ENCODE measurements around the gene CRHR1.

The CRHR1 gene

DNA sequence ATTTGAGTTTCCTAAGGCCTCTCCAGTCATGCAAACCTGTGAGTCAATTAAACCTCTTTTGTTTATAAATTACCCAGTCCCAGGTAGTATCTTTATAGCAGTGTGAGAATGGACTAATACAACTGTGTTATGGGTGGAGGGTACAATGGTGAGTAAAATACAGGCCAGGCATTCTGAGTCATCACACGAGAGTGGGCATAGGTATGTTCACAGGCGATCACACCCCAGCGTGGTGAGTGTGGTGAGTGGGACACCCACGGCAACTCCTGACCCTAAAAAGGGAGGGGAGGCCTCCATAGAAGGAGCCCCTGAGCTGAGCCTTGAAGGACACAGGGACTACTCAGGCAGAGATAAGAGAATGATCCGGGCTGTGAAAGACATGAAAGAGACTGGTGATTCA is 87.6 kb downstream of the CRHR1 start:
- TF ChIP-seq, protein P1, sequence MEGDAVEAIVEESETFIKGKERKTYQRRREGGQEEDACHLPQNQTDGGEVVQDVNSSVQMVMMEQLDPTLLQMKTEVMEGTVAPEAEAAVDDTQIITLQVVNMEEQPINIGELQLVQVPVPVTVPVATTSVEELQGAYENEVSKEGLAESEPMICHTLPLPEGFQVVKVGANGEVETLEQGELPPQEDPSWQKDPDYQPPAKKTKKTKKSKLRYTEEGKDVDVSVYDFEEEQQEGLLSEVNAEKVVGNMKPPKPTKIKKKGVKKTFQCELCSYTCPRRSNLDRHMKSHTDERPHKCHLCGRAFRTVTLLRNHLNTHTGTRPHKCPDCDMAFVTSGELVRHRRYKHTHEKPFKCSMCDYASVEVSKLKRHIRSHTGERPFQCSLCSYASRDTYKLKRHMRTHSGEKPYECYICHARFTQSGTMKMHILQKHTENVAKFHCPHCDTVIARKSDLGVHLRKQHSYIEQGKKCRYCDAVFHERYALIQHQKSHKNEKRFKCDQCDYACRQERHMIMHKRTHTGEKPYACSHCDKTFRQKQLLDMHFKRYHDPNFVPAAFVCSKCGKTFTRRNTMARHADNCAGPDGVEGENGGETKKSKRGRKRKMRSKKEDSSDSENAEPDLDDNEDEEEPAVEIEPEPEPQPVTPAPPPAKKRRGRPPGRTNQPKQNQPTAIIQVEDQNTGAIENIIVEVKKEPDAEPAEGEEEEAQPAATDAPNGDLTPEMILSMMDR (IDR thresholded peaks at IDR 0.05; ENCODE audit: low read depth, low read length, missing control alignments), result no peak
- DNase-seq (ENCODE audit: extremely low read depth, low read depth), result no peak
- H3K4me3 ChIP-seq (replicated peaks; ENCODE audit: low read depth, low read length), result no peak overlapping the region

DNA sequence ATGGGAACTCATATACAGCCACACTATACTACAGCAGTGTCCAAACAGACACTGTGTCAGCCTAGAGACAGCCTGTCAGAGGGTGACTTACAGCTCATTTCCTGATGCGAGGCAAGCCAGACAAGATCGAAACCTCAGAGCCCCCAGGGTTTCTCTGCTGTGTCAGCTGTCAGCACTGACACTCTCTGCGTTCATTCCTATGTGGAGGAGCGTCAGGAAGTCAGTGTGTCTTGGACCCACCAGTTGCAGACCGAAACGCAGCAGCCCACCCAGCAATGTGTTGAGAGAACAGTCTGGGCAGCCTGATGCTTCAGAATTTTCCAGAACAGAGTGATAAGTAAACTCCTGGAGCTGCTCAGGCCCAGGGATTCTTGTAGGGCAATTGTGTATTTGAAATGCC is 89.6 kb downstream of the CRHR1 start:
- H3K4me3 ChIP-seq (replicated peaks; ENCODE audit: low read depth, low read length), result no peak overlapping the region
- TF ChIP-seq, protein P1 (IDR thresholded peaks at IDR 0.05; ENCODE audit: low read depth, low read length, missing control alignments), result no peak
- no peak for DNase-seq (ENCODE audit: extremely low read depth, low read depth)

DNA sequence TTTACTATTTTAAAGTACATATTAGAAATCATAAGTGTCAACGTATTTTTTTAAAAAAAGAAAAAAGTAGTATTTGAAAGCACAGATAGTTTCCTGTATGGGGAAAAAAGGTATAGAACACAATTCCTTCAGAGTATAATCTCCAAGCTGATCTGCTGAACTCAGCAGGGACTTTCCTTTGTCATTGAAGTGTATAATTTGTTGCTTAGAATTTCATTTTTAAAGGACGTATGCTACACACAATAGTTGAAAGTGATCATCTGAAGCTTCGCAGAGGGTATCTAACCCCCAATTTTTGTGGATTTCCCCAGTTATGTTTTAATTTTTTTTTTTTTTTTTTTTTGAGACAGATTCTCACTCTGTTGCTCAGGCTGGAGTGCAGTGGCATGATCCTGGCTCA is 90.0 kb downstream of the CRHR1 start:
- H3K4me3 ChIP-seq (replicated peaks; ENCODE audit: low read depth, low read length), result no peak overlapping the region
- DNase-seq (ENCODE audit: extremely low read depth, low read depth), result no peak
- TF ChIP-seq, protein P1 (IDR thresholded peaks at IDR 0.05; ENCODE audit: low read depth, low read length, missing control alignments), result no peak

DNA sequence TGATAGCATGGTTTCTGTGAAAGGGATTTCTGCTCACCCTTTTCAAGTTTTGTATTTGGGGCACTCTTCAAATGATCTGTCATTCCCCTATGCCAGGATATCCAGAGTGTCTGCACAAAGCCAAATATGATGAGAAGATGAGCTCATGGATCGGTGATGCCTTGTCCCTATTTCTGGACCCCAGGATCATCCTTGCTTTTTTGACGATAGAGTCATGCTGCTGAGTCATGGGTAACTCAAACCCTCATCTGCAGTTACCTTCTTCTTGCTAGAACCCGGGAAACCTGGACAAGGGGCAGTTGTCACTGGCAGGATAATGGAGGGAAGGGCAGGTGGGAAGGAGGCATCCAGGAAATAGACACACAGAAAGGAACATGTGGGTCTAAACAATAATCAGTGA is 92.4 kb downstream of the CRHR1 start:
- TF ChIP-seq, protein P1 (IDR thresholded peaks at IDR 0.05; ENCODE audit: low read depth, low read length, missing control alignments), result no peak

DNA sequence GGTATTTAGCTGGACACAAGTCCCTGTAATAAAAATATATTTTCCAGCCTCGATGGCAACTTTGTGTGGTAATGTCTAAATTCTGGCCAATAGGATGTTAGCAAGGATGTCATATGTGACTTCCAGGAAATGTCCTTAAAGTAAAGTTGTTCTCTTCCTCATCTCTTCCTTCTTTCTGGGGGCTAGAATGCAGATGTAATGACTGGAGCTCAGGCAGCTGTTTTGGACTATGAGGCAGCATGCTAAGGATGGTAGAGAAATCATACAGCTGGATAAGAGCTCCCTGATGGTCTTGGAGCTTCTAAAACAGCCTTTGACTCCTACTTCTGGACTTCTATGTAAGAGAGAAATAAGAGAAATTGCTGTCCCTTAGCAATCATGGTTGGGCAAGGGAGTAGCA is 93.3 kb downstream of the CRHR1 start:
- H3K4me3 ChIP-seq (replicated peaks; ENCODE audit: low read depth, low read length), result no peak overlapping the region
- DNase-seq (ENCODE audit: extremely low read depth, low read depth), result no peak
- TF ChIP-seq, protein P1 (IDR thresholded peaks at IDR 0.05; ENCODE audit: low read depth, low read length, missing control alignments), result no peak

More for the DNA sequence above, 92.4 kb downstream of the CRHR1 start:
- no peak for DNase-seq (ENCODE audit: extremely low read depth, low read depth)
- H3K4me3 ChIP-seq (replicated peaks; ENCODE audit: low read depth, low read length), result no peak overlapping the region

DNA sequence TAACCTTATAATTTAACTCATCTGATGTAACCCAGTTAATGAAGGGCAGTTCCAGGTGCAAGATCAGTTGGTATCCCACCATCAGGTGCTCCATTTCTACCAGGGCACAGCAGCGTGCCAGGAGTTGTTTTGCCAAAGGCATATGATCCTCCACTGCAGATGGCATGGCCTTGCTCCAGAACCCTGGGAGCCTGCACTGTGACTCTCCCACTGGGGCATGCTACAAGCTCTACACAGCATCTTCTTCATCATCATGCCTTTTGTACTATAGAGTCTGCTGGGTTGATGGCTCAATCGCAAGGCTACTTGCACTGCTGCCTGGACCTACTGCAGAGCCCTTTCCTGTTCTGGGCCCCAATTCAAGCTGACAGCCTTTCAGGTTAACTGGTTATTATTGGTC is 98.9 kb downstream of the CRHR1 start:
- no peak overlapping the region for H3K4me3 ChIP-seq (replicated peaks; ENCODE audit: low read depth, low read length)

More for the DNA sequence above, 98.9 kb downstream of the CRHR1 start:
- TF ChIP-seq, protein P1 (IDR thresholded peaks at IDR 0.05; ENCODE audit: low read depth, low read length, missing control alignments), result no peak
- DNase-seq (ENCODE audit: extremely low read depth, low read depth), result no peak
